ENCODE data around the gene PDCD2.

GRCh38 chr6:170605574-170606259 is 21.3 kb upstream of the PDCD2 start:
- TF ChIP-seq CTCF (IDR thresholded peaks at IDR 0.05) (no peak), TCF7L2 (IDR thresholded peaks at IDR 0.05; ENCODE audit: low read depth, low read length) (no peak), POLR2AphosphoS5 (IDR thresholded peaks at IDR 0.05; ENCODE audit: low read depth, low read length) (no peak), REST (IDR thresholded peaks at IDR 0.05; ENCODE audit: insufficient read depth in 1 of 2, low read depth in 2 of 2, low read length in 1 of 2) (no peak), SIN3A (IDR thresholded peaks at IDR 0.05; ENCODE audit: borderline replicate concordance, insufficient read depth, low read depth, low read length) (no peak)

All from Panc1 (cell line).